Astrocyte (in vitro differentiated cells and primary cell): Measurements from ENCODE around the gene VIPR2. TPM values are rescaled to one million over a fixed set of nuclear protein-coding genes. Genes with fewer than 3 reads are reported as not detected.
"Not testable (repeated sequence)": the region's sequence is repeated elsewhere in the genome, so short reads cannot be mapped to it uniquely, and the experiment has no call there.

Experiments used
- DNase-seq: peaks from one replicate; pipeline ENCODE4 v3.0.0-alpha.2; 2010; ENCODE audit warnings: low read depth
- FAIRE-seq: peaks from 2 replicates; lab custom pipeline; 2011; peaks lifted over from hg19 to GRCh38; lab: Jason Lieb, UNC
- H2AFZ ChIP-seq: 2 replicates; pipeline ENCODE4 v1.6.0; 2012; ENCODE audit warnings: low read depth, low read length, inconsistent platforms
- H3K27ac ChIP-seq: 2 replicates; pipeline ENCODE4 v1.5.1; 2011; ENCODE audit warnings: low read depth, low read length, inconsistent platforms
- H3K27me3 ChIP-seq: 2 replicates; pipeline ENCODE4 v1.6.0; 2011; ENCODE audit warnings: low read length, inconsistent platforms; ENCODE audit not compliant: insufficient read depth
- H3K36me3 ChIP-seq: 2 replicates; pipeline ENCODE4 v1.5.1; 2011; ENCODE audit warnings: low read length, inconsistent platforms; ENCODE audit not compliant: insufficient read depth
- H3K4me1 ChIP-seq: 2 replicates; pipeline ENCODE4 v1.5.1; 2011; ENCODE audit warnings: low read length, inconsistent platforms; ENCODE audit not compliant: insufficient read depth
- H3K4me2 ChIP-seq: 2 replicates; pipeline ENCODE4 v1.6.0; 2012; ENCODE audit warnings: low read length, inconsistent platforms
- H3K4me3 ChIP-seq: 2 replicates; pipeline ENCODE4 v1.5.1; 2011; ENCODE audit warnings: low read depth, mild to moderate bottlenecking, low read length, inconsistent platforms; ENCODE audit not compliant: insufficient read depth
- H3K79me2 ChIP-seq: 2 replicates; pipeline ENCODE4 v1.6.0; 2012; ENCODE audit warnings: mild to moderate bottlenecking, low read length, inconsistent platforms; ENCODE audit not compliant: insufficient read depth
- H3K9ac ChIP-seq: 2 replicates; pipeline ENCODE4 v1.6.0; 2012; ENCODE audit warnings: mild to moderate bottlenecking, low read length, inconsistent platforms
- H3K9me3 ChIP-seq: 2 replicates; pipeline ENCODE4 v1.5.1; 2012; ENCODE audit warnings: low read depth, mild to moderate bottlenecking, low read length, inconsistent platforms; ENCODE audit not compliant: insufficient read depth
- H4K20me1 ChIP-seq: 2 replicates; pipeline ENCODE4 v1.6.0; 2012; ENCODE audit warnings: low read length, inconsistent platforms; ENCODE audit not compliant: insufficient read depth
- H3K27ac Mint-ChIP-seq: one replicate; pipeline ENCODE4 v1.8.0; 2021; ENCODE audit warnings: mild to moderate bottlenecking, mixed read lengths; ENCODE audit not compliant: unreplicated experiment
- H3K27me3 Mint-ChIP-seq: one replicate; pipeline ENCODE4 v1.8.0; 2021; ENCODE audit warnings: low read depth, mixed read lengths; ENCODE audit not compliant: unreplicated experiment
- H3K36me3 Mint-ChIP-seq: one replicate; pipeline ENCODE4 v1.8.0; 2021; ENCODE audit warnings: low read depth, mixed read lengths; ENCODE audit not compliant: unreplicated experiment
- H3K4me1 Mint-ChIP-seq: one replicate; pipeline ENCODE4 v1.8.0; 2021; ENCODE audit warnings: low read depth, mixed read lengths; ENCODE audit not compliant: unreplicated experiment
- H3K4me3 Mint-ChIP-seq: one replicate; pipeline ENCODE4 v1.8.0; 2021; ENCODE audit warnings: mild to moderate bottlenecking, moderate library complexity, mixed read lengths; ENCODE audit not compliant: unreplicated experiment
- H3K9me3 Mint-ChIP-seq: one replicate; pipeline ENCODE4 v1.8.0; 2021; ENCODE audit warnings: mild to moderate bottlenecking, mixed read lengths; ENCODE audit not compliant: unreplicated experiment
- CTCF ChIP-seq: IDR thresholded peaks from 2 replicates; pipeline ENCODE4 v1.5.1; 2011; ENCODE audit warnings: low read depth, mild to moderate bottlenecking, inconsistent platforms, low read length, moderate library complexity; ENCODE audit not compliant: insufficient read depth
- EZH2 ChIP-seq: IDR thresholded peaks from 2 replicates; pipeline ENCODE4 v1.6.1; 2012; ENCODE audit warnings: mild to moderate bottlenecking, low read length, inconsistent platforms; ENCODE audit not compliant: insufficient read depth
- total RNA-seq: library from RNA; stranded (reverse); gene quantifications from 2 replicates; pipeline ENCODE4 v1.2.1, GENCODE V29; 2021

The VIPR2 gene
- total RNA-seq, 1 donor from 2014 or later: 0.68 TPM

GRCh38 chr7:159165352-159165751 is 20.7 kb upstream of the VIPR2 start:
- Mint-ChIP-seq H3K9me3 (peaks cover 10% of the 10 kb centered on the region), H3K27me3 (peaks cover 2% of the 10 kb centered on the region), H3K36me3 (no peaks in the 10 kb centered on the region), H3K4me1 (no peaks in the 10 kb centered on the region), H3K4me3 (no peak overlapping the region), H3K27ac (no peak overlapping the region)
- no peaks in the 10 kb centered on the region for H4K20me1 ChIP-seq
- no peaks in the 10 kb centered on the region for H3K4me1 ChIP-seq
- FAIRE-seq: no peak
- H3K4me2 ChIP-seq: no peak overlapping the region
- H2AFZ ChIP-seq: no peak overlapping the region
- TF ChIP-seq EZH2 (no peak), CTCF (no peak)
- no peaks in the 10 kb centered on the region for H3K27me3 ChIP-seq
- DNase-seq: no peak
- H3K36me3 ChIP-seq: no peaks in the 10 kb centered on the region
- H3K4me3 ChIP-seq: no peak overlapping the region
- no peak overlapping the region for H3K27ac ChIP-seq
- peaks cover 16% of the 10 kb centered on the region for H3K9me3 ChIP-seq
- no peaks in the 10 kb centered on the region for H3K79me2 ChIP-seq
- no peak overlapping the region for H3K9ac ChIP-seq

GRCh38 chr7:159163703-159164301 is 19.1 kb upstream of the VIPR2 start:
- H3K4me2 ChIP-seq, H2AFZ ChIP-seq, H3K4me3 ChIP-seq, H3K4me3 Mint-ChIP-seq, H3K36me3 Mint-ChIP-seq, H3K27ac ChIP-seq, H3K4me1 ChIP-seq, H3K4me1 Mint-ChIP-seq, DNase-seq, H3K27me3 ChIP-seq, H3K27ac Mint-ChIP-seq, H3K9ac ChIP-seq, H3K36me3 ChIP-seq, FAIRE-seq, H3K79me2 ChIP-seq, H4K20me1 ChIP-seq: not testable (repeated sequence)
- Mint-ChIP-seq H3K9me3 (peaks cover 13% of the 10 kb centered on the region), H3K27me3 (peaks cover 13% of the 10 kb centered on the region)
- peaks cover 16% of the 10 kb centered on the region for H3K9me3 ChIP-seq

GRCh38 chr7:159162050-159162626 is 17.5 kb upstream of the VIPR2 start:
- H3K4me3 ChIP-seq, H4K20me1 ChIP-seq, H3K27ac Mint-ChIP-seq, H3K36me3 Mint-ChIP-seq, H3K79me2 ChIP-seq, H3K4me1 Mint-ChIP-seq, H3K4me1 ChIP-seq, H3K36me3 ChIP-seq, DNase-seq, FAIRE-seq, H3K4me3 Mint-ChIP-seq, H2AFZ ChIP-seq, H3K27ac ChIP-seq, H3K27me3 ChIP-seq, H3K4me2 ChIP-seq, H3K9me3 Mint-ChIP-seq, H3K9ac ChIP-seq: not testable (repeated sequence)
- peaks cover 14% of the 10 kb centered on the region for H3K9me3 ChIP-seq
- H3K27me3 Mint-ChIP-seq: peaks cover 19% of the 10 kb centered on the region
